ENCODE measurements around the gene NOXA1. TPM values are rescaled to one million over a fixed set of nuclear protein-coding genes. Genes with fewer than 3 reads are reported as not detected.

Gene NOXA1
- total RNA-seq, 2 donors from 2014 or later = 3.5 to 9.6 TPM

- H3K9me3 ChIP-seq = no peaks in the 10 kb centered on the region
- no peaks in the 10 kb centered on the region for H3K4me1 ChIP-seq (ENCODE audit: control insufficient read depth in 1 of 2, low read depth in 2 of 2)
- H3K4me3 ChIP-seq = no peak overlapping the region
- no peaks in the 10 kb centered on the region for H3K27me3 ChIP-seq (replicated peaks; ENCODE audit: insufficient read depth)
- no peak for TF ChIP-seq CTCF (IDR thresholded peaks at IDR 0.05)
- DNase-seq (ENCODE audit: low spot score) (no peak), ATAC-seq (ENCODE audit: insufficient number of reproducible peaks, low FRiP score, low read depth) (no peak)
- no peak overlapping the region for H3K27ac ChIP-seq
- no peaks in the 10 kb centered on the region for H3K36me3 ChIP-seq
These were observed 26.4 kb upstream of the NOXA1 start for GRCh38 chr9:137396634-137397367.

GRCh38 chr9:137397675-137398423 is 25.3 kb upstream of the NOXA1 start:
- no peak for ATAC-seq (ENCODE audit: insufficient number of reproducible peaks, low FRiP score, low read depth)
- H3K27ac ChIP-seq = no peak overlapping the region
- DNase-seq (ENCODE audit: low spot score) = no peak
- no peaks in the 10 kb centered on the region for H3K27me3 ChIP-seq (replicated peaks; ENCODE audit: insufficient read depth)
- H3K9me3 ChIP-seq = no peaks in the 10 kb centered on the region
- no peaks in the 10 kb centered on the region for H3K4me1 ChIP-seq (ENCODE audit: control insufficient read depth in 1 of 2, low read depth in 2 of 2)
- no peaks in the 10 kb centered on the region for H3K36me3 ChIP-seq
- H3K4me3 ChIP-seq = no peak overlapping the region
- no peak for TF ChIP-seq CTCF (IDR thresholded peaks at IDR 0.05)

GRCh38 chr9:137398561-137399468 is 24.4 kb upstream of the NOXA1 start:
- Histone ChIP-seq H3K4me1 (ENCODE audit: control insufficient read depth in 1 of 2, low read depth in 2 of 2) (no peaks in the 10 kb centered on the region), H3K27me3 (replicated peaks; ENCODE audit: insufficient read depth) (no peaks in the 10 kb centered on the region), H3K27ac (no peak overlapping the region), H3K4me3 (no peak overlapping the region), H3K36me3 (no peaks in the 10 kb centered on the region), H3K9me3 (no peaks in the 10 kb centered on the region)
- ATAC-seq (ENCODE audit: insufficient number of reproducible peaks, low FRiP score, low read depth) (no peak), DNase-seq (ENCODE audit: low spot score) (no peak)
- TF ChIP-seq CTCF (IDR thresholded peaks at IDR 0.05) = no peak

GRCh38 chr9:137402746-137403145 is 20.4 kb upstream of the NOXA1 start:
- DNase-seq (ENCODE audit: low spot score) = no peak
- no peak for ATAC-seq (ENCODE audit: insufficient number of reproducible peaks, low FRiP score, low read depth)
- H3K27ac ChIP-seq = no peak overlapping the region

More at GRCh38 chr9:137402746-137403145, 20.4 kb upstream of the NOXA1 start:
- TF ChIP-seq CTCF (IDR thresholded peaks at IDR 0.05) = no peak
- Histone ChIP-seq H3K36me3 (no peaks in the 10 kb centered on the region), H3K27me3 (replicated peaks; ENCODE audit: insufficient read depth) (no peaks in the 10 kb centered on the region), H3K4me3 (no peak overlapping the region), H3K9me3 (no peaks in the 10 kb centered on the region), H3K4me1 (ENCODE audit: control insufficient read depth in 1 of 2, low read depth in 2 of 2) (peaks cover 11 to 16% of the 10 kb centered on the region in 2 donors)
